HCT116 (cell line): ENCODE data around the gene DDRGK1.

Experiments
- CTCF ChIP-seq, 3 experiments: fragments of 200-600 bp in 1 of 3; sonication (generic) in 1 of 3; IDR thresholded peaks in 2 of 3; conservative IDR thresholded peaks in 1 of 3; 2 replicates each; pipeline ENCODE4 v1.5.1; 2012 to 2017; ENCODE audit warnings: low read depth in 2 of 3, low read length in 2 of 3, antibody characterized with exemption in 1 of 3, borderline replicate concordance in 1 of 3, control low read depth in 1 of 3, mild to moderate bottlenecking in 1 of 3, mixed read lengths in 1 of 3, mixed run types in 1 of 3, moderate library complexity in 1 of 3; ENCODE audit not compliant: insufficient read depth in 1 of 3
- EGR1 ChIP-seq: IDR thresholded peaks from 2 replicates; pipeline ENCODE4 v1.6.1; 2012; ENCODE audit warnings: low read depth
- EZH2 ChIP-seq: fragments of 200-600 bp; sonication (generic); IDR thresholded peaks from 2 replicates; pipeline ENCODE4 v1.6.1; 2017; ENCODE audit warnings: antibody characterized with exemption, mixed run types
- EZH2phosphoT487 ChIP-seq: fragments of 200-600 bp; IDR thresholded peaks from 2 replicates; pipeline ENCODE4 v1.6.1; 2018; ENCODE audit warnings: antibody characterized with exemption, borderline replicate concordance
- POLR2A ChIP-seq: IDR thresholded peaks from 2 replicates; pipeline ENCODE4 v1.7.0; 2011; ENCODE audit warnings: borderline replicate concordance; ENCODE audit not compliant: insufficient read depth, insufficient read length; ENCODE audit errors: extremely low read depth
- ZBTB33 ChIP-seq: IDR thresholded peaks from 2 replicates; pipeline ENCODE4 v1.6.1; 2011; ENCODE audit warnings: mild to moderate bottlenecking, low read length, moderate library complexity; ENCODE audit not compliant: insufficient replicate concordance; ENCODE audit errors: extremely low read depth

GRCh38 chr20:3227506-3227905, 23.0 kb upstream of the DDRGK1 start:
- TF ChIP-seq EZH2 = no peak
- no peak for TF ChIP-seq CTCF (IDR thresholded peaks at IDR 0.05 in 2 of 3, conservative IDR thresholded peaks at IDR 0.05 in 1 of 3; ENCODE audit: borderline replicate concordance in 1 of 3, insufficient read depth in 1 of 3, low read depth in 2 of 3, low read length in 2 of 3)
- no peak for TF ChIP-seq POLR2A
- TF ChIP-seq ZBTB33 = no peak
- no peak for TF ChIP-seq EZH2phosphoT487
- TF ChIP-seq EGR1 = no peak
